CD8-positive, alpha-beta memory T cell (primary cell): ENCODE measurements around the gene COPE. TPM values are rescaled to one million over a fixed set of nuclear protein-coding genes. Genes with fewer than 3 reads are reported as not detected.

ENCODE experiments used
- CTCF ChIA-PET: fragments of 350-600 bp; sonication (Branson Sonifier 250); formaldehyde crosslinking; loops from one replicate; lab custom pipeline; 2021; ENCODE audit warnings: antibody characterized with exemption; lab: Charles Lee
- POLR2A ChIA-PET: fragments of 350-600 bp; sonication (Branson Sonifier 250); formaldehyde crosslinking; loops from one replicate; lab custom pipeline; 2021; ENCODE audit warnings: antibody characterized with exemption; lab: Charles Lee
- DNase-seq, 5 donors: peaks; one replicate each; pipeline versions ENCODE4 v3.0.0 to v3.0.0-alpha.2; 2020 to 2022; ENCODE audit warnings: mixed read lengths in 1 of 5
- H3K27ac ChIP-seq: one replicate; pipeline ENCODE4 v1.7.0; 2013; ENCODE audit warnings: low read depth, mild to moderate bottlenecking, low read length, moderate library complexity
- H3K27me3 ChIP-seq: 2 replicates; pipeline ENCODE4 v1.7.0; 2013; ENCODE audit warnings: low read length, mild to moderate bottlenecking; ENCODE audit not compliant: insufficient read depth, poor library complexity, severe bottlenecking
- H3K36me3 ChIP-seq: 2 replicates; pipeline ENCODE4 v1.7.0; 2013; ENCODE audit warnings: mild to moderate bottlenecking, low read length, moderate library complexity; ENCODE audit not compliant: insufficient read depth
- H3K4me1 ChIP-seq: 2 replicates; pipeline ENCODE4 v1.7.0; 2013; ENCODE audit warnings: mild to moderate bottlenecking, low read length, moderate library complexity; ENCODE audit not compliant: insufficient read depth
- H3K4me3 ChIP-seq: 2 replicates; pipeline ENCODE4 v1.7.0; 2013; ENCODE audit warnings: mild to moderate bottlenecking, low read length
- H3K9me3 ChIP-seq: 2 replicates; pipeline ENCODE4 v1.7.0; 2013; ENCODE audit warnings: mild to moderate bottlenecking, low read length
- H3K27ac Mint-ChIP-seq, 8 donors: one replicate each; pipeline ENCODE4 v1.8.0; 2020 to 2021; ENCODE audit warnings: mixed read lengths in 8 of 8, mild to moderate bottlenecking in 6 of 8, inconsistent platforms in 3 of 8, moderate library complexity in 3 of 8
- H3K27me3 Mint-ChIP-seq, 2 donors: one replicate each; pipeline ENCODE4 v1.8.0; 2020 to 2021; ENCODE audit warnings: mixed read lengths in 2 of 2, mild to moderate bottlenecking in 1 of 2, moderate library complexity in 1 of 2
- H3K36me3 Mint-ChIP-seq, 3 donors: one replicate each; pipeline ENCODE4 v1.8.0; 2020 to 2021; ENCODE audit warnings: mixed read lengths in 3 of 3, inconsistent platforms in 1 of 3, mild to moderate bottlenecking in 1 of 3
- H3K4me1 Mint-ChIP-seq, 3 donors: one replicate each; pipeline ENCODE4 v1.8.0; 2020 to 2021; ENCODE audit warnings: mixed read lengths in 3 of 3, inconsistent platforms in 1 of 3, mild to moderate bottlenecking in 1 of 3
- H3K4me3 Mint-ChIP-seq, 7 donors: one replicate each; pipeline ENCODE4 v1.8.0; 2020 to 2021; ENCODE audit warnings: mixed read lengths in 7 of 7, mild to moderate bottlenecking in 6 of 7, moderate library complexity in 4 of 7, inconsistent platforms in 2 of 7
- H3K9me3 Mint-ChIP-seq, 5 donors: one replicate each; pipeline ENCODE4 v1.8.0; 2020 to 2022; ENCODE audit warnings: mixed read lengths in 5 of 5, mild to moderate bottlenecking in 3 of 5, moderate library complexity in 2 of 5, inconsistent platforms in 1 of 5
- polyA plus RNA-seq: library from polyadenylated mRNA; unstranded; fragments of 300-500 nt; fragmentation: Illumina TruSeq; gene quantifications from one replicate; pipeline ENCODE4 v1.2.3, GENCODE V29; 2021
- total RNA-seq, 2 experiments: library from RNA; stranded (reverse); gene quantifications; one replicate each; pipeline ENCODE4 v1.2.3, GENCODE V29; 2021

COPE gene
- total and polyA plus RNA-seq, 3 experiments from 2014 or later, result 177 to 300 (median 184) TPM

DNA sequence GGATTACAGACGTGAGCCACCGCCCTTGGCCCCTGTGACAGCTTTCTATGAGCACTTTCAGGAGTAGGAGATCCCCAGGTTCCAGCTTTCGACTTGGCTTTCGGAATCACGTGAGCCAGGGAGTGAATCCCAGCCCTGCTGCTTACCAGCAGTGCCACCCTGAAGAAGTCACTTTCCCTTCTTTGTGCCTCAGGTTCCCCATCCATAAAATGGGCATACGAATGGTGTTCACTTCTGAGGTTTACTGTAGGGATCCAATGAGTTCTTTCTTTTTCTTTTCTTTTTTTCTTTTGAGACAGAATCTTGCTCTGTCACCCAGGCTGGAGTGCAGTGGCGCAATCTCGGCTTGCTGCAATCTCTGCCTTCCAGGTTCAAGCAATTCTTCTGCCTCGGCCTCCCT lies 26.1 kb upstream of the COPE start:
- H3K4me1 ChIP-seq, result peaks cover 5% of the 10 kb centered on the region
- no peak overlapping the region for H3K27ac ChIP-seq
- Mint-ChIP-seq H3K27me3 (peaks cover 18 to 27% of the 10 kb centered on the region in 2 donors), H3K27ac (no peak overlapping the region), H3K4me3 (no peak overlapping the region), H3K9me3 (no peaks in the 10 kb centered on the region), H3K36me3 (no peaks in the 10 kb centered on the region), H3K4me1 (peaks cover 3 to 31% (median 11%) of the 10 kb centered on the region in 3 donors)
- H3K36me3 ChIP-seq, result no peaks in the 10 kb centered on the region
- H3K9me3 ChIP-seq, result no peaks in the 10 kb centered on the region
- no peak for DNase-seq
- CTCF ChIA-PET, result no interaction called here
- H3K4me3 ChIP-seq, result no peak overlapping the region
- POLR2A ChIA-PET, result interaction anchor here (0.5 kb wide), 1 partner anchor 15 kb away, joined by 7 read pairs; no protein-coding TSS in a partner anchor
- H3K27me3 ChIP-seq, result peaks cover 5% of the 10 kb centered on the region

DNA sequence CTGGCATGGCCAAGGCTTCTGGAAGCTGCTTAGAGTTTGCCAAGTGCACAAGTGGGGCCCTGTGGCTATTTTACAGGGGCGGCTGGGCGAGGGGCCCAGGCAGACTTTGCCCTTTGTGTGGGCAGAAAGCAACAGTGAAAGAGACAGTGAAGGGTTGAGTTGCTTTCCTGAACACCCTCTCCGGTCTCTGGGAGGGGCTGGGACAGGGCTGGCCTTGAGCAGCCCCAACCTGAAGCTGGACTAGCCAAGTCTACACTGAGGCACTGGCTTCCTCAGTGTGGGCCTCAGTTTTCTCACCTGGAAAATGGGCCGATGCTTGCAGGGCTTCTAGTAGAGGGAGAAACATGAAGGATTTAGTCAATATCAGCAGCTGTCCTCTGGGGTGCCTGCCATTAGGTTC lies 24.3 kb upstream of the COPE start:
- H3K27ac Mint-ChIP-seq, result peak overlapping the region in 1 of 8 donors; percentile 58
- POLR2A ChIA-PET, result no interaction called here
- H3K4me3 Mint-ChIP-seq, result peak overlapping the region in 1 of 7 donors; percentile 11
- H3K36me3 Mint-ChIP-seq, result no peaks in the 10 kb centered on the region
- H3K9me3 ChIP-seq, result no peaks in the 10 kb centered on the region
- no peaks in the 10 kb centered on the region for H3K9me3 Mint-ChIP-seq
- H3K4me3 ChIP-seq, result no peak overlapping the region
- peaks cover 6% of the 10 kb centered on the region for H3K4me1 ChIP-seq
- no peaks in the 10 kb centered on the region for H3K36me3 ChIP-seq
- DNase-seq, result no peak
- H3K27ac ChIP-seq, result no peak overlapping the region
- H3K4me1 Mint-ChIP-seq, result peaks cover 10 to 29% (median 10%) of the 10 kb centered on the region in 3 donors
- peaks cover 5% of the 10 kb centered on the region for H3K27me3 ChIP-seq
- CTCF ChIA-PET, result interaction anchor here (0.9 kb wide), 1 partner anchor 12 kb away, joined by 3 read pairs; no protein-coding TSS in a partner anchor
- H3K27me3 Mint-ChIP-seq, result peaks cover 27 to 42% of the 10 kb centered on the region in 2 donors

DNA sequence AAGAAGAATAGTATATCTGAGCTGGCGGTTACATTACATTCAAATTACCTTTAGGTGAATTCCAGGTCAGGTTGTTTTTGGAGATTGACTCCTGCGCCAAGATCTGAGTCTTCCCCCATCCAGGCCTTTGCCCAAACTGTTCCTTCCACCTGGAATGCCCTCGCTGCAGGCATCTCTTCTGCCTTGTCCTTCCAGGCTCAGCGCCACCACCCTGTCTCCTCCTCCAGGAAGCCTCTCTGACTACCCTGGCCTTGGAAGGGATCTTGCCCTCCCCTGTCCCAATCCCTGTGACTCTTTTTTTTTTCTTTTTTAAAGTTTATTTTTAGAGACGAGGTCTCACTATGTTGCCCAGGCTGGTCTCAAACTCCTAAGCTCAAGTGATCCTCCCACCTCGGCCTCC lies 23.5 kb upstream of the COPE start:
- Histone ChIP-seq H3K9me3 (no peaks in the 10 kb centered on the region), H3K27me3 (peaks cover 5% of the 10 kb centered on the region), H3K4me1 (peaks cover 6% of the 10 kb centered on the region), H3K36me3 (no peaks in the 10 kb centered on the region), H3K4me3 (no peak overlapping the region), H3K27ac (no peak overlapping the region)
- CTCF ChIA-PET, result no interaction called here
- POLR2A ChIA-PET, result no interaction called here
- Mint-ChIP-seq H3K36me3 (no peaks in the 10 kb centered on the region), H3K27ac (no peak overlapping the region), H3K4me1 (peaks cover 10 to 26% (median 10%) of the 10 kb centered on the region in 3 donors), H3K9me3 (no peaks in the 10 kb centered on the region), H3K27me3 (peaks cover 24 to 40% of the 10 kb centered on the region in 2 donors), H3K4me3 (peak overlapping the region in 4 of 7 donors; percentile 35 to 76 (median 62))
- DNase-seq, result no peak

DNA sequence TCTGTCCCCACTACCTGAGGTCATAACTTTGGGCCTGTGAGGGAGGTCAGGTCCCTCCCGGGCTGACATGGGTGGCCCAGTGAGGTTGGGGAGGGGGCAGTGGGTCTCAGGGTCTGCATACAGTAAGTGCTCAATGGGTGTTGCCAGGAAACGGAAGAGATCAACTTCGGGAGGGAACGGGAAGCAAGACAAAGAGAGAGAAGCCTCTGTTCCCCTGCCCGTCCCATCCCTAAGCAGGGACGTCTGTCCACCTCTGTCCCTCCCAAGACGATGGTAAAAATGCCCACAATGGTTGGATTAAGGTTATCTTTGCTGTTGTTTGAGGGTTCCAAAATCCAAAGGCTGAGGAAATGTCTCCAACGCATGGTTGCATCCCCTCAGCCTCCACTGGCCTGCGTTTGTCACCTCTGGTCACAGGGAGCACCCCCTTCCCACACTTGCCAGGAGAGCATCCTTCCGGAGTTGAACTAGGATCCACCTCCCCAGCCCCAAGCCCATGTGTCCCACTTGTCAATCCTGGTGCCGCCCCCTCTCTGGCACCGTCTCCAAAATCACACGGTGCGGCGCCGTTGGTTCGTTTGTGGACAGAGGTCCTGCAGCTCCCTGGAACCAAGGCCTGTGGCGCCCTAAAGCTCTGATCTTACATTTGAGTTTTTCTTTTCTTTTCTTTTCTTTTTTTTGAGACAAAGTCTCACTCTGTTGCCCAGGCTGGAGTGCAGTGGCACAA lies 22.6 kb upstream of the COPE start:
- Mint-ChIP-seq H3K4me1 (peaks cover 10 to 22% (median 10%) of the 10 kb centered on the region in 3 donors), H3K4me3 (peak overlapping the region; percentile 13 to 76 (median 57)), H3K27me3 (peaks cover 26 to 41% of the 10 kb centered on the region in 2 donors), H3K27ac (no peak overlapping the region), H3K36me3 (no peaks in the 10 kb centered on the region), H3K9me3 (no peaks in the 10 kb centered on the region)
- Histone ChIP-seq H3K9me3 (no peaks in the 10 kb centered on the region), H3K4me1 (peaks cover 6% of the 10 kb centered on the region), H3K27ac (no peak overlapping the region), H3K36me3 (no peaks in the 10 kb centered on the region), H3K27me3 (peaks cover 5% of the 10 kb centered on the region), H3K4me3 (no peak overlapping the region)
- CTCF ChIA-PET, result interaction anchor here (0.9 kb wide), 1 partner anchor 18 kb away, joined by 4 read pairs; no protein-coding TSS in a partner anchor
- POLR2A ChIA-PET, result no interaction called here
- no peak for DNase-seq

DNA sequence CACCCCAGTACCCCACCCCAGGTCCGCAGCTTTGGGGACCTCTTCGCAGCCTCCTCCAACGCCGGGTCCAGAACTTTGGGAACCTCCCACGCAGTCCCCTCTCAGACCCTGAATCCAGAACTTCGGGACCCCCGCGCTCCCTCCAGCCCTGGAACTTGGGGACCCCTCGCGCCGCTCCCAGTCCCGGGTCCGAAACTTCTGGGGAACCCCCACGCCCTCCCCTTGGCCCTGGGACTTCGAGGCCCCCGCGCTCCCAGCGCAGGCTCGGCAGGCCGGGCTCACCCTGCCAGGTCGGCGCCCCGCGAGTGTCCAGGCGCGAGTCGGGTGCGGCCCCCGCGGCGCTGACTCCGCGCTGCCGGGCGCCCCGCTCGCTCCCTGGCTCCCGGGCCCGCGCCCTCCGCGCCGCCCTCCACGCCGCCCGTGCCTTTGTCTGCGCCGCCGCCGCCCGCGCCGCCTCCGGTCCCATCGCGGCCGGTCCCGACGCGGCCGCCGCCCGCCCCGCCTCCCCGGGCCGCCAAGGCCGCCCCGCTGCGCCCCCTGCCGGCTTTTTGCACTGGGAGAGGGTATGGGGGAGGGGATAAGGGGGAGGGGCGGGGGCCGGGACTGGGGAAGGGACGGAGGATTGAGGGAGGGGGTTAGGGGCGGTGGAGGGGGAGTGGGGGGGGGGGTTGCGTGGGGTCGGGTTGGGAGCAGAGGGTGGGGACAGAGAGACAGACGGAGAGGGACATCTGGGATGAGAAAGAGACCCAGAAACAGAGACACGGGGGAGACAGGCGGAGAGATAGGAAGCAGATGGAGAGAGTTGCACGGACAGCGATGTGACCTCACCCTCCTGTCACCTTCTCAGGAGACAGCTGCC lies 21.8 kb upstream of the COPE start, which contains the start of gene HOMER3:
TSS of gene HOMER3 (minus strand) at position 449 of the 859 bp plus-strand sequence. CDS start 2,235 bp downstream, outside the sequence.
- peak within 1 kb of the TSS; percentile 60 to 85 (median 70) for H3K4me3 Mint-ChIP-seq
- peaks cover 26 to 34% of the 10 kb centered on the region in 2 donors for H3K27me3 Mint-ChIP-seq
- peak; percentile 51 to 80 (median 64) for DNase-seq
- Histone ChIP-seq H3K4me3 (no peak within 1 kb of the TSS), H3K4me1 (peaks cover 6% of the 10 kb centered on the region), H3K27me3 (peaks cover 5% of the 10 kb centered on the region), H3K9me3 (no peaks in the 10 kb centered on the region), H3K27ac (no peak within 1 kb of the TSS), H3K36me3 (no peaks in the 10 kb centered on the region)
- no peaks in the 10 kb centered on the region for H3K36me3 Mint-ChIP-seq
- H3K4me1 Mint-ChIP-seq, result peaks cover 8 to 19% (median 10%) of the 10 kb centered on the region in 3 donors
- H3K9me3 Mint-ChIP-seq, result no peaks in the 10 kb centered on the region
- POLR2A ChIA-PET, result no interaction called here
- CTCF ChIA-PET, result no interaction called here
- H3K27ac Mint-ChIP-seq, result peak within 1 kb of the TSS in 1 of 8 donors; percentile 6

DNA sequence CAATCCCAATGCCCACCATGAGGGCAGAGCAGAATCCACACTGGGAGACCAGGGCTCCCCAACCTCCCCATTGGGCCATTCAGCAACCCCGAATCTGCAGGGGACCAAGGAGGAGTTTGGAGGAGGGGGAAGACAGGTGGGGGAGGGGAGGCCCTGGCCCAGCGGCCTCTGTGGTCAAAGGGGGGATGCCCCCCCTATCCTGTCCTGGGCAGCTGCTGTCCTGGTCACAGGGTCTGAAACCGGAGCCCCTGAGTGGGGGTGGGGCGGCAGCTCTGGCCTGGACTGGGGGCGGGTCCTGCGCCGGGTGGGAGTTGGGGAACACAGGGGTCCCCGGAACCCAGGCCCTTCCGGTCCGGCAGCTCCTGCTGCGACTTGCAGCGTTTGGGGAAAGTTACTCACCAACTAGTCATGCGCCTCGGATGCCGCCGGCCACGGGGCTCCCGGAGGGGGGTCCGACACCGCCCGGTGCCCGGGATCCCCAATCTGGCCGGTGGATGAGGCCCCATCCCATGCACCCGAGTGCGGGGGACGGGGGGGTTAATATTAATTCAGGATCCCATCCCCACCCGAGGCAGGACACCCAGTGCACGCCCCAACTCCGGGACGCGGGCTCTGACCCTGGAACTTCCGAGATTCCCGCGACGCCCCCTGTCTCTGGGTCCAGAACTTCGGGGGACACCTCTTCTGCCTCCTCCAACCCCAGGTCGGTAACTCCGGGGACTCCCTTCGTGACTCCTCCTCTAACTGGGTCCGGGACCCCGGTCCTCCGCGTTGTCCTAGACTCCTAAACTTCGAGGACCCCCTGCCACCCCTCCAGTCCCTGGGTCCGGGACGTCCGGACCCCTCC lies 21.0 kb upstream of the COPE start:
- Histone ChIP-seq H3K9me3 (no peaks in the 10 kb centered on the region), H3K27me3 (peaks cover 5% of the 10 kb centered on the region), H3K4me1 (peaks cover 6% of the 10 kb centered on the region), H3K27ac (no peak overlapping the region), H3K4me3 (no peak overlapping the region), H3K36me3 (no peaks in the 10 kb centered on the region)
- H3K4me3 Mint-ChIP-seq, result peak overlapping the region; percentile 60 to 85 (median 70)
- no peak for DNase-seq
- CTCF ChIA-PET, result no interaction called here
- peaks cover 26 to 34% of the 10 kb centered on the region in 2 donors for H3K27me3 Mint-ChIP-seq
- POLR2A ChIA-PET, result no interaction called here
- peaks cover 8 to 19% (median 10%) of the 10 kb centered on the region in 3 donors for H3K4me1 Mint-ChIP-seq
- H3K36me3 Mint-ChIP-seq, result no peaks in the 10 kb centered on the region
- no peaks in the 10 kb centered on the region for H3K9me3 Mint-ChIP-seq
- H3K27ac Mint-ChIP-seq, result peak overlapping the region in 1 of 8 donors; percentile 6

DNA sequence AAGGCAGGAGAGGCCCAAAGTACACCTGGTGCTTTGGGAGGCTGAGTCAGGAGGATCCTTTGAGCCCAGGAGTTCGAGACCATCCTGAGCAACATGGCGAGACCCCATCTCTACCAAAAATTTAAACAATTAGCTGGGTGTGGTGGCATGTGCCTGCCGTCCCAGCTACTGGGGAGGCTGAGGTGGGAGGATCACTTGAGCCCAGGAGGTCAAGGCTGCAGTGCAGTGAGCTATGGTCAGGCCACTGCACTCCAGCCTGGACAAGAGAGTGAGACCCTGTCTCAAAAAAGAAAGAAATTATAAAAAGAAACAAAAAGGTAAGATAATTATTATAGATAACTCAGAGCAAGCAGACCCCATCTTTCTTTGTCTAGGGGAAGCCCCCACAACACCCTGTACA lies 20.0 kb upstream of the COPE start:
- H3K36me3 ChIP-seq, result no peaks in the 10 kb centered on the region
- peaks cover 8 to 19% (median 10%) of the 10 kb centered on the region in 3 donors for H3K4me1 Mint-ChIP-seq
- H3K4me1 ChIP-seq, result peaks cover 6% of the 10 kb centered on the region
- H3K9me3 ChIP-seq, result no peaks in the 10 kb centered on the region
- H3K27ac ChIP-seq, result no peak overlapping the region
- POLR2A ChIA-PET, result no interaction called here
- peaks cover 5% of the 10 kb centered on the region for H3K27me3 ChIP-seq
- H3K4me3 ChIP-seq, result no peak overlapping the region
- no peak overlapping the region for H3K27ac Mint-ChIP-seq
- H3K27me3 Mint-ChIP-seq, result peaks cover 34 to 37% of the 10 kb centered on the region in 2 donors
- peak overlapping the region in 6 of 7 donors; percentile 31 to 70 (median 63) for H3K4me3 Mint-ChIP-seq
- no peak for DNase-seq
- no peaks in the 10 kb centered on the region for H3K36me3 Mint-ChIP-seq
- H3K9me3 Mint-ChIP-seq, result no peaks in the 10 kb centered on the region
- CTCF ChIA-PET, result no interaction called here
